HepG2 (cell line): ENCODE measurements around the gene SCNM1. TPM values are rescaled to one million over a fixed set of nuclear protein-coding genes. Genes with fewer than 3 reads are reported as not detected.

Source experiments
- HNF1B ChIP-seq: sonication (generic); formaldehyde crosslinking; IDR thresholded peaks from 2 replicates; pipeline ENCODE4 v1.5.1; 2020; ENCODE audit warnings: mild to moderate bottlenecking, moderate library complexity, missing genetic modification reagents
- JUNB ChIP-seq: sonication (generic); formaldehyde crosslinking; IDR thresholded peaks from 2 replicates; pipeline ENCODE4 v1.8.0; 2022; ENCODE audit warnings: missing genetic modification reagents, mild to moderate bottlenecking, borderline replicate concordance
- RCOR2 ChIP-seq: IDR thresholded peaks from 2 replicates; pipeline ENCODE4 v1.6.1; 2016; ENCODE audit warnings: missing biosample characterization, missing genetic modification reagents
- TARDBP ChIP-seq: sonication (generic); formaldehyde crosslinking; IDR thresholded peaks from 2 replicates; pipeline ENCODE4 v1.8.0; 2022; ENCODE audit warnings: mild to moderate bottlenecking, missing genetic modification reagents
- WIZ ChIP-seq: sonication (generic); formaldehyde crosslinking; IDR thresholded peaks from 2 replicates; pipeline ENCODE4 v1.5.1; 2020; ENCODE audit warnings: mild to moderate bottlenecking, missing genetic modification reagents
- ZBTB37 ChIP-seq: sonication (generic); formaldehyde crosslinking; IDR thresholded peaks from 2 replicates; pipeline ENCODE4 v1.4.0; 2020; ENCODE audit warnings: mild to moderate bottlenecking, missing genetic modification reagents
- ZFP91 ChIP-seq: sonication (generic); formaldehyde crosslinking; IDR thresholded peaks from 2 replicates; pipeline ENCODE4 v1.9.0; 2022; ENCODE audit warnings: missing genetic modification reagents, mild to moderate bottlenecking, borderline replicate concordance
- ZHX1 ChIP-seq: sonication (generic); formaldehyde crosslinking; IDR thresholded peaks from 2 replicates; pipeline ENCODE4 v1.8.1; 2022; ENCODE audit warnings: low read depth, mild to moderate bottlenecking, missing genetic modification reagents
- ZNF142 ChIP-seq: sonication (generic); formaldehyde crosslinking; IDR thresholded peaks from 2 replicates; pipeline ENCODE4 v1.4.0; 2020; ENCODE audit warnings: missing genetic modification reagents
- ZNF326 ChIP-seq: sonication (generic); formaldehyde crosslinking; IDR thresholded peaks from 2 replicates; pipeline ENCODE4 v1.4.0; 2020; ENCODE audit warnings: missing genetic modification reagents, borderline replicate concordance
- ZNF546 ChIP-seq: sonication (generic); formaldehyde crosslinking; conservative IDR thresholded peaks from 2 replicates; pipeline ENCODE4 v1.8.1; 2023; ENCODE audit warnings: mild to moderate bottlenecking, missing genetic modification reagents
- ZNF549 ChIP-seq: sonication (generic); formaldehyde crosslinking; IDR thresholded peaks from 2 replicates; pipeline ENCODE4 v1.5.0; 2020; ENCODE audit warnings: missing genetic modification reagents
- ZNF580 ChIP-seq: IDR thresholded peaks from 2 replicates; pipeline ENCODE4 v1.6.1; 2016; ENCODE audit warnings: low read depth, borderline replicate concordance
- polyA plus RNA-seq, 8 experiments: library from polyadenylated mRNA; depleted of rRNA in 3 of 8; stranded (reverse) in 7 of 8; unstranded in 1 of 8; fragments of >200 nt; fragmentation: Illumina TruSeq in 4 of 8; extraction: Trizol in 4 of 8; gene quantifications; 2 replicates each; pipeline versions ENCODE4 v1.2.1 to v1.2.3, GENCODE V29; 2011 to 2016; ENCODE audit warnings: low read depth in 4 of 8, missing spikeins in 1 of 8, mixed read lengths in 1 of 8; ENCODE audit not compliant: insufficient read depth in 1 of 8
- total RNA-seq, 5 experiments: library from RNA; depleted of rRNA; stranded (reverse); fragments of >200 nt; fragmentation: Illumina TruSeq; extraction: Trizol; gene quantifications; 2 replicates each; pipeline ENCODE4 v1.2.3, GENCODE V29; 2016; ENCODE audit warnings: low read depth in 1 of 5

SCNM1 gene
- total and polyA plus RNA-seq, 2 of the 13 experiments (the other 11 are each of a cell fraction or from before 2014, with no cell fraction given), result 16.3 to 31.5 TPM

GRCh38 chr1:151189637-151190445 is 23.9 kb downstream of the SCNM1 start, which contains the start of gene VPS72 (continued):
- TF ChIP-seq ZBTB37 (CRISPR knock-in tag) (no peak), ZHX1 (no peak), RCOR2 (peak; percentile 39; the same call in 1 of the 2 replicates), TARDBP (CRISPR knock-in tag) (peak; percentile 95), ZNF549 (CRISPR knock-in tag) (no peak), ZNF580 (peak; percentile 72), HNF1B (CRISPR knock-in tag) (peak; percentile 78), ZNF142 (CRISPR knock-in tag) (peak; percentile 80; the same call in 1 of the 2 replicates), JUNB (CRISPR knock-in tag) (no peak), ZFP91 (CRISPR knock-in tag) (peak; percentile 68; the same call in 1 of the 2 replicates), ZNF546 (0 out of 2 replicates have a peak, but pooled peaks have one; percentile 32), WIZ (no peak), ZNF326 (CRISPR knock-in tag) (no peak)
